GM11168 (cell line): ENCODE measurements around the gene UBE2G1.
"Not testable (repeated sequence)": the region's sequence is repeated elsewhere in the genome, so short reads cannot be mapped to it uniquely, and the experiment has no call there.

Source experiments
- in situ Hi-C: fragments of 300-500 bp; cut with MboI; formaldehyde crosslinking; loops from one replicate; pipeline ENCODE4 v1.12.0; 2022; ENCODE audit warnings: low sequenced_read_pairs; ENCODE audit not compliant: unreplicated experiment

Gene UBE2G1

GRCh38 chr17:4377247-4377646, 10.8 kb upstream of the UBE2G1 start:
- in situ Hi-C loops: not testable (repeated sequence)

DNA sequence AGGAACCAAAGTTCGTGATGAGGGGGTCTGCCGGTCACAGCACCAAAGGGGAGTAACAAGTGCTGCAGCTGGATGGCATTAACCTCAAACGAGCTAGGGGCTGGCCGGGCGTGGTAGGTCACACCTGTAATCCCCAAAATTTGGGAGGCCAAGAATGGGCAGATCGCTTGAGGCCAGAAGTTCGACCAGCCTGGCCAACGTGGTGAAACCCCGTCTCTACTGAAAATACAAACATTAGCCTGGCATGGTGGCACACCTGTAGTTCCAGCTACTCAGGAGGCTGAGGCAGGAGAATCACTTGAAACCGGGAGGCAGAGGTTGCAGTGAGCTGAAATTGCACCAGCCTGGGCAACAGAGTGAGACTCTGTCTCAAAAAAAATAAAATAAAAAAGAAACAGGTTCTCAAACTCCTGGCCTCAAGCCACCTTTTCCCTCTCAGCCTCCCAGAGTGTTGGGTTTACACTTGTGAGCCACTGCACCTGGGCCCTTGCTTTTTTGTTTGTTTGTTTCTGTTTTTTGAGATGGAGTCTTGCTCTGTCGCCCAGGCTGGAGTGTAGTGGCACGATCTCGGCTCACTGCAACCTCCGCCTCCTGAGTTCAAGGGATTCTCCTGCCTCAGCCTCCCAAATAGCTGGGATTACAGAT, 9.4 kb upstream of the UBE2G1 start:
- in situ Hi-C loops: not testable (repeated sequence)

- in situ Hi-C loops: no loop called here
Measured at GRCh38 chr17:4375039-4375748, 8.7 kb upstream of the UBE2G1 start.

DNA sequence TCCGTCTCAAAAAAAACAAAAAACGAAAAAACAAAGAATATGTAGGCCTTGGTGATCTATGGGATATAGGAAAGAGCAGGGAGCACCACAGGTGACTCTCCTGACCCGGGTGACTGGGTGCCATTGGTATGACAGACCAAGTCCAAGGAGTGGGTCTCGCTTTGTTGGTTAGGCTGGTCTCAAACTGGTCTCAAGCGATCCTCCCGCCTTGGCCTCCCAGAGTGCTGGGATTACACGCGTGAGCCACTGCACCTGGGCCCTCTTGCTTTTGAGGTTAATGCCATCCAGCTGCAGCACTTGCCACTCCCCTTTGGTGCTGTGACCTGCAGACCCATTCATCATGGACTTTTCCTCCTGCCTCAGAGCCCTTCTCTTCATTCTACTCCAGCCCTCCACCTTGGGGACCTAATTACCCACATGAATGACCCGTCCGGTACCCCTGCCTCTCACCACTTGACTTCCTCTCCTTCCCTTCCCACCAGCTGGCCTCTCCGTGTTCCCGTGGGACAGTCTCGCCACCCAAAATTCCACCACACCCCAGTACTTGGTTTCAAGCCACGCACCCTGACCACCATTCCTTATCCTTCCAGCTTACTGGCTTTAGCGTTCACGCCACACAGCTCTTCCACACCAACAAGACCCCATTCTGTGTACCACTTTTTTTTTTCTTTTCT, 3.2 kb upstream of the UBE2G1 start:
- in situ Hi-C loops: no loop called here

- in situ Hi-C loops: no loop called here
Measured at GRCh38 chr17:4368341-4368740, 1.9 kb upstream of the UBE2G1 start.

DNA sequence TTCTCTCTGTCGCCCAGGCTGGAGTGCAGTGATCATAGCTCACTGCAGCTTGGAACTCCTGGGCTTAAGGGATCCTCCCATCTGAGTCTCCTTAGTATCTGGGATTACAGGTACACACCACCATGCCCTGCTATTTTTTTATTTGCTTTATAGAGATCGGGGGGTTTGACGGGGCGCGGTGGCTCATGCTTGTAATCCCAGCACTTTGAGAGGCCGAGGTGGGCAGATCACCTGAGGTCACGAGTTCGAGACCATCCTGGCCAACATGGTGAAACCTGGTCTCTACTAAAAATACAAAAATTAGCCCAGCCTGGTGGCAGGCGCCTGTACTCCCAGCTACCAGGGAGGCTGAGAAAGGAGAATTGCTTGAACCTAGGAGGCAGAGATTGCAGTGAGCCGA, 702 bp upstream of the UBE2G1 start:
- in situ Hi-C loops: not testable (repeated sequence)

- in situ Hi-C loops: no loop called here
Measured at GRCh38 chr17:4365628-4366326, 698 bp downstream of the UBE2G1 start.

DNA sequence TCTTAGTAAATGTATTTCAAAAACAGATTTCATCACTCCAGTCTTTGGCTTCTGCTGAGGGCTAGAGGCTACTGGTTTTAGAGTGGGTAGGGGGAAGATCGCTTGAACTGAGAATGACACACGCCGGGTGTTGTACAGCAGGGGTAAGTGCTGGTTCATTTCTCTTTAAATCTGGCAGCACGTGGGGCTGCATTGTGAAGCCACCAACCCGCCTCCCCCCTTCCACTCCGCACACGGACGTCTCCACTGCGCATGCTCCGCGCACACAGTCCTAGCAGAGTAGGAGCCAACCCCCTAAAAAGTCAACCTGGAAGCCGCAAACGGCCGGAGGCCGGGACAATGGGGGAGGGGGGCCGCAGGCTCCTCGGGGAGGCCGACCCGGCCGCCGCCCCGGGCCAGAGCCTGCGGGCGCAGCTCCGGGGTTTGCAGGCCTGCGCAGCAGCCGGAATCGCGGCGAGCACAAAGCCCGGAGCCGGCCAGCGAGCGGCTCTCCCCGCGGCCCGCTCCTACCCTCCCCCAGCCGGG, 1.3 kb downstream of the UBE2G1 start:
- in situ Hi-C loops: no loop called here

- in situ Hi-C loops: no loop called here
Measured at GRCh38 chr17:4364622-4365041, 1.8 kb downstream of the UBE2G1 start.

GRCh38 chr17:4362141-4362540, 4.3 kb downstream of the UBE2G1 start:
- in situ Hi-C loops: no loop called here

- in situ Hi-C loops: no loop called here
Measured at GRCh38 chr17:4358154-4358553, 8.3 kb downstream of the UBE2G1 start.

GRCh38 chr17:4357671-4358070, 8.8 kb downstream of the UBE2G1 start:
- in situ Hi-C loops: no loop called here

DNA sequence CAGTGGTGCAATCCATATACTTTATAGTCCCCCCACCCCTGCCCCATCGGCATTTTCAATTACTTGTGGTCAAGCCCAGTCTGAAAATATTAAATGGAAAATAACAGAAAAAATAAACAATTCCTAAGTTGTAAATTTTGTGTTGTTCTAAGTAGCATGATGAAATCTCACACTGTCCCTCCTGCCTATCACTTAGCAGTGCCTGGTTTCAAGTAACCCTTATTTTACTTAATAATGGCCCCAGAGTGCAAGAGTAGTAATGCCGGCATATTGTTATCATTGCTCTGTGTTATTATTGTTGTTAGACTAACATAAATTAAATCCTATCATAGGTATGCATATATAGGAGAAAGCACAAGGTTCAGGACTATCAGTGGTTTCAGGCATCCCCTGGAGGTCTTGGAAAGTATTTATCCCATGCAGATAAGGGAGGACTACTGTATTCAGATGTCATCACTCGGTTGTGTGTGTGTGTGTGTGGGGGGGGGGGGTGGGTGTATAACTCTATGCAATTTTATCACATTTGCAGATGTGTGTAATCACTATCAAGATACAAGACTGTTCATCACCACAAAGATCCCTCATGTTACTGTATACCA, 9.3 kb downstream of the UBE2G1 start:
- in situ Hi-C loops: no loop called here

DNA sequence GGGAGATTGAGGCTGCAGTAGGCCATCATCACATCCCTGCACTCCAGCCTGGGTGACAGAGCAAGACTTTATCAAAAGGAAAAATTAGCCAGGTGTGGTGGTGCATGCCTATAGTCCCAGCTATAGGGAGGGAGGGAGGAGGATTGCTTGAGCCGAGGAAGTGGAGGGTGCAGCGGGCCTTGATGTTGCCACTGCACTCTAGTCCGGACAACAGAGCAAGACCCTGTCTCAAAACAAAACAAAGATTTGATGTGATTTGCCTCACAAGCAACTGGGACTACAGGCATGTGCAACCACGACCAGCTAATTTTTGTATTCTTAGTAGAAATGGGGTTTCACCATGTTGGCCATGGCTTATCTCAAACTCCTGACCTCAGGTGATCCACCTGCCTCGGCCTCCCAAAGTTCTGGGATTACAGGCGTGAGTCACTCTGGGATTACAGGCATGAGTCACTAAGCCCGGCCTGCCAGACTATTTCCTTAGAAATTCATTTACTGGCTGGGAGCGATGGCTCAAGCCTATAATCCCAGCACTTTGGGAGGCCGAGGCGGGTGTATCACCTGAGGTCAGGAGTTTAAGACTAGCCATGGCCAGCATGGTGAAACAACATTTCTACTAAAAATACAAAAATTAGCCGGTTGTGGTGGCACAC, 11.5 kb downstream of the UBE2G1 start:
- in situ Hi-C loops: no loop called here

- in situ Hi-C loops: no loop called here
Measured at GRCh38 chr17:4354206-4354605, 12.3 kb downstream of the UBE2G1 start.

DNA sequence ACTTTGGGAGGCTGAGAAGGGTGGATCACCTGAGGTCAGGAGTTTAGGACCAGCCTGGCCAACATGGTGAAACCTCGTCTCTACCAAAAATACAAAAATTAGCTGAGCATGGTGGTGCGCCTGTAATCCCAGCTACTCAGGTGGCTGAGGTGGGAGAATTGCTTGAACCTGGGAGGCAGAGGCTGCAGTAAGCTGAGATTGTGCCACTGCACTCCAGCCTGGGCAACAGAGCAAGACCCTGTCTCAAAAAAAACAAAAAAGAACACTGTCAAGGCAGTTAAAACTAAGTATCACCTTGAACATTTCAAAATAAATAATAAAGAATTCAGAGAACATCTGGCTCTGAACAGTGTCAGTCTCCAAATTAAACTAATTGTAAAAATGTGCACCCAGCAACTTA, 16.3 kb downstream of the UBE2G1 start:
- in situ Hi-C loops: not testable (repeated sequence)

- in situ Hi-C loops: no loop called here
Measured at GRCh38 chr17:4345581-4346252, 20.8 kb downstream of the UBE2G1 start.

DNA sequence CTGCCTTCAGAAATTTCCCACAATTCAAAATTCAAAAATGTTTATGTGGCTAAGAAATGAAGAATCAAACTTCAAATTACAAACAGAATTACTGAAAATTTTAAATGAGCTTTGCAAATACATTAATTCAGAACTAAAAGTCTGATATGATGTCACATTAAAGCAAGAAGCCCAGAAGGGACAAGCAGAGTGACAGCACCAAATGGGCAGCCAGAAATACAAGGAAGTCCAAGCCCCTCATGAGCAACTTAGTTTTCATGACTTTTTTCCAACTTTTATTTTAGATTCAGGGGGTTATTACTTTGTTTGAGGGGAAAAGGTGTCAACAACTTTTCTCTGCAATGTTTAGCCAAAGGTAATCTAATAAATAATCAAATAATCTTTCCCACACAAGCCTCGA, 21.5 kb downstream of the UBE2G1 start:
- in situ Hi-C loops: loop anchor here (5.0 kb wide), 1 partner anchor 72 kb away; no protein-coding TSS in a partner anchor

- in situ Hi-C loops: loop anchor here (5.0 kb wide), 1 partner anchor 75 kb away; no protein-coding TSS in a partner anchor
Measured at GRCh38 chr17:4342535-4342934, 23.9 kb downstream of the UBE2G1 start.
